Naive B cell (primary cell): Measurements from ENCODE around the gene BAG5. TPM values are rescaled to one million over a fixed set of nuclear protein-coding genes. Genes with fewer than 3 reads are reported as not detected.

Source experiments
- ATAC-seq, 2 donors: fragments of 150-1000 bp; cut with Tn5 transposase; 2 replicates each; pipeline ENCODE4 v1.10.0; 2021; ENCODE audit warnings: low read depth in 2 of 2, mild to moderate bottlenecking in 2 of 2, moderate library complexity in 2 of 2
- DNase-seq: peaks from one replicate; pipeline ENCODE4 v3.0.0; 2022
- H3K27ac Mint-ChIP-seq, 6 donors: one replicate each; pipeline ENCODE4 v1.8.0; 2020 to 2022; ENCODE audit warnings: mild to moderate bottlenecking in 6 of 6, mixed read lengths in 6 of 6, moderate library complexity in 5 of 6, inconsistent platforms in 2 of 6
- H3K27me3 Mint-ChIP-seq, 3 donors: one replicate each; pipeline ENCODE4 v1.8.0; 2021 to 2022; ENCODE audit warnings: mixed read lengths in 3 of 3, mild to moderate bottlenecking in 1 of 3
- H3K36me3 Mint-ChIP-seq, 2 donors: one replicate each; pipeline ENCODE4 v1.8.0; 2020 to 2022; ENCODE audit warnings: mixed read lengths in 2 of 2, inconsistent platforms in 1 of 2, mild to moderate bottlenecking in 1 of 2
- H3K4me1 Mint-ChIP-seq, 3 donors: one replicate each; pipeline ENCODE4 v1.8.0; 2020 to 2022; ENCODE audit warnings: mixed read lengths in 3 of 3, inconsistent platforms in 1 of 3, mild to moderate bottlenecking in 1 of 3, moderate library complexity in 1 of 3
- H3K4me3 Mint-ChIP-seq, 8 donors: one replicate each; pipeline ENCODE4 v1.8.0; 2020 to 2022; ENCODE audit warnings: mild to moderate bottlenecking in 8 of 8, mixed read lengths in 8 of 8, moderate library complexity in 8 of 8, inconsistent platforms in 2 of 8
- H3K9me3 Mint-ChIP-seq, 7 donors: one replicate each; pipeline ENCODE4 v1.8.0; 2020 to 2022; ENCODE audit warnings: mixed read lengths in 7 of 7, mild to moderate bottlenecking in 5 of 7, inconsistent platforms in 2 of 7, moderate library complexity in 1 of 7
- polyA plus RNA-seq, 6 donors: library from polyadenylated mRNA; unstranded; fragments of 300-500 nt; fragmentation: Illumina TruSeq; gene quantifications; one replicate each; pipeline ENCODE4 v1.2.3, GENCODE V29; 2021; ENCODE audit warnings: low read depth in 6 of 6

BAG5 gene
- polyA plus RNA-seq, 6 donors from 2014 or later, result 11.0 to 55.5 (median 41.9) TPM

- no peak overlapping the region for H3K27ac Mint-ChIP-seq
- peaks cover 0 to 5% (median 3%) of the 10 kb centered on the region in 3 donors for H3K4me1 Mint-ChIP-seq
- peaks cover 0 to 5% (median 0%) of the 10 kb centered on the region in 3 donors for H3K27me3 Mint-ChIP-seq
- H3K4me3 Mint-ChIP-seq, result peak overlapping the region in 1 of 8 donors; percentile 53
- DNase-seq (no peak), ATAC-seq (no peak)
- H3K9me3 Mint-ChIP-seq, result no peaks in the 10 kb centered on the region
- H3K36me3 Mint-ChIP-seq, result no peaks in the 10 kb centered on the region
Observed at GRCh38 chr14:103539056-103539825, 23.2 kb downstream of the BAG5 start.

GRCh38 chr14:103538291-103539055 lies 24.0 kb downstream of the BAG5 start:
- no peak for DNase-seq
- Mint-ChIP-seq H3K27ac (no peak overlapping the region), H3K9me3 (no peaks in the 10 kb centered on the region), H3K4me1 (peaks cover 0 to 5% (median 3%) of the 10 kb centered on the region in 3 donors), H3K4me3 (no peak overlapping the region), H3K36me3 (no peaks in the 10 kb centered on the region), H3K27me3 (peaks cover 0 to 5% (median 0%) of the 10 kb centered on the region in 3 donors)
- ATAC-seq, result peak in 1 of 2 donors; percentile 9

DNA sequence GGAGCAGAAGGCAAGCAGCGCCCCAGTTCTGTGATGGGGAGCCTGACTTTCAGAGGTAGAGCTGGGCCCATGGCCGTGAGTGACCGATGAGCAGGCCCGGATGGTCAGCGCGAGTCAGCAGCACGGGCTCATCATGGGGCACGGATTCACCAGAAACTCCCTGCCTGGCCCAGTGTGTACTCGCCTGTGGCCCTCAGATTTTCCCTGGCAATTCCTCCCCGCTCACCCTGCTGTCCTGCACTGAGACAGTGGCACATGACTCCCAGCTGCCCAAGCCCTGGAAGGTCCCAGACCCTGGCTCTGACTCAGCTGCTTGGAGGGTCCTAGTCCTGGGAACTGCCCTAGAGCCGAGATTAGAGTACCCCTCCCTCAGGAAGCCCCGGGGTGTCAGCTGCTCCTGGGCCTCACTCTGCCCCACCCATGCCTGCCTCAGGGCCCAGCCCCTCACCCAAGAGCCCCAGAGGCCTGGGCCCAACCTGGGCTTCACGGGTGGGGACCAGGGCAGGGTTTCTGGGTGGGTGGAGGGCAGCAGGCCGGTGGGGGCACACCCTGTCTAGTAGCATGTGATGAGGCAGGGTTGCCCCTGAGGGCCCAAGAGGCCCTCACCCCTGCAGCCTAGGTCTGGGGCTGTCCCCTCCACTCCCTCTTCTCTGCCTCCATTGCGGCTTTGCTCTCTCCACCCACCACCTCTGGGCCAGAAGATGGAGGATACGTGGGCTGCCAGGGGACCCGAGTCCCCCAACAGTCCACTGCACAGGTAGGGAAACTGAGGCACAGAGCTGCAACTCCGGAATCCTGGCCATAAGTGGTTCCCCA lies 25.1 kb downstream of the BAG5 start:
- Mint-ChIP-seq H3K27me3 (peaks cover 0 to 5% (median 0%) of the 10 kb centered on the region in 3 donors), H3K4me3 (no peak overlapping the region), H3K9me3 (no peaks in the 10 kb centered on the region), H3K36me3 (no peaks in the 10 kb centered on the region), H3K27ac (peak overlapping the region in 2 of 6 donors; percentile 7 to 65), H3K4me1 (peaks cover 0 to 5% (median 3%) of the 10 kb centered on the region in 3 donors)
- DNase-seq, result no peak
- ATAC-seq, result no peak

GRCh38 chr14:103536693-103537092 lies 25.8 kb downstream of the BAG5 start:
- H3K27ac Mint-ChIP-seq, result peak overlapping the region in 2 of 6 donors; percentile 52 to 65
- no peaks in the 10 kb centered on the region for H3K36me3 Mint-ChIP-seq
- peaks cover under 1 to 10% (median 7%) of the 10 kb centered on the region in 3 donors for H3K4me1 Mint-ChIP-seq
- ATAC-seq (no peak), DNase-seq (no peak)
- H3K9me3 Mint-ChIP-seq, result no peaks in the 10 kb centered on the region
- no peak overlapping the region for H3K4me3 Mint-ChIP-seq
- peaks cover 0 to 5% (median 0%) of the 10 kb centered on the region in 3 donors for H3K27me3 Mint-ChIP-seq

DNA sequence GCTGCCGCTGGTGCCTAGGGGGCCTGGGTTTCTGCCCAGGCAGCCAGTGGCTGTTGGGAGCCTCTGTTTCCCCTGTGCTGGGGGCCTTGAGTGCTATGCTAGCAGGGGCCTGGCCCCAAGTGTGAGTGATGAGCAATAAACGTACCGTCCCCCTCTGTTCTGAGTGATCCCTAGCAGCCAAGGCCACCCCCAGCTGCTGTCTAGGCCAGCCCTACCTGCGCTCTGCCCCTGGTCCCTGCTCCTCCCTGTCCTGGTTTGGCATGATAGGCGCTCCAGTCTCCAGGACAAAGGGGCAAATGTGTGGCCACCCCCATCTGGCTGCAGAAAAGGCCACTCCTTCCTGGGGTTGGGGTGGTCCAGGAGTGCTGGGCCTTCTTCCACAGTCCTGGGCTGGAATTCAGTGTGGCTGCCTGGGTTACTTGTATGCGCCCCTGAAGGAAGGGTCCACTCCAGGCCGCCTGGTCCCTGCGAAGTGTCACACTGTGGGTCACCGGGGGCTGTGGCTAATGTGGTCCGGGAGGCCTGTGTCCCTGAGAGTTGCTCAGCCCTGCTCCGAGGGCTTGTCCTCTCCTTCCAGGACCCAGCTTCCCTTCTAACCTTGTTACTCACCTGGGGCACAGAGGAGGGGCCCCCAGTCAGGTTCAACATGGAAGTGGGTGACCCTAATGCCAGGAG lies 26.4 kb downstream of the BAG5 start:
- Mint-ChIP-seq H3K27ac (no peak overlapping the region), H3K9me3 (no peaks in the 10 kb centered on the region), H3K36me3 (no peaks in the 10 kb centered on the region), H3K4me1 (peaks cover 7 to 17% (median 14%) of the 10 kb centered on the region in 3 donors), H3K4me3 (peak overlapping the region in 1 of 8 donors; percentile 35), H3K27me3 (peaks cover 0 to 5% (median 0%) of the 10 kb centered on the region in 3 donors)
- DNase-seq, result no peak
- no peak for ATAC-seq

- Mint-ChIP-seq H3K4me3 (no peak overlapping the region), H3K9me3 (no peaks in the 10 kb centered on the region), H3K27me3 (peaks cover 0 to 5% (median 0%) of the 10 kb centered on the region in 3 donors), H3K27ac (peak overlapping the region in 1 of 6 donors; percentile 37), H3K4me1 (peaks cover 11 to 24% (median 18%) of the 10 kb centered on the region in 3 donors), H3K36me3 (no peaks in the 10 kb centered on the region)
- ATAC-seq (no peak), DNase-seq (no peak)
Observed at GRCh38 chr14:103535081-103535890, 27.2 kb downstream of the BAG5 start.

- peaks cover 18 to 30% (median 24%) of the 10 kb centered on the region in 3 donors for H3K4me1 Mint-ChIP-seq
- no peak for ATAC-seq
- H3K27ac Mint-ChIP-seq, result no peak overlapping the region
- no peaks in the 10 kb centered on the region for H3K36me3 Mint-ChIP-seq
- H3K4me3 Mint-ChIP-seq, result no peak overlapping the region
- DNase-seq, result no peak
- peaks cover 0 to 5% (median 0%) of the 10 kb centered on the region in 3 donors for H3K27me3 Mint-ChIP-seq
- H3K9me3 Mint-ChIP-seq, result no peaks in the 10 kb centered on the region
Observed at GRCh38 chr14:103534576-103535061, 27.8 kb downstream of the BAG5 start.

GRCh38 chr14:103533999-103534575 lies 28.4 kb downstream of the BAG5 start:
- DNase-seq (no peak), ATAC-seq (no peak)
- peaks cover 20 to 30% (median 24%) of the 10 kb centered on the region in 3 donors for H3K4me1 Mint-ChIP-seq
- H3K27ac Mint-ChIP-seq, result no peak overlapping the region
- H3K4me3 Mint-ChIP-seq, result no peak overlapping the region
- no peaks in the 10 kb centered on the region for H3K27me3 Mint-ChIP-seq
- no peaks in the 10 kb centered on the region for H3K36me3 Mint-ChIP-seq
- H3K9me3 Mint-ChIP-seq, result no peaks in the 10 kb centered on the region

DNA sequence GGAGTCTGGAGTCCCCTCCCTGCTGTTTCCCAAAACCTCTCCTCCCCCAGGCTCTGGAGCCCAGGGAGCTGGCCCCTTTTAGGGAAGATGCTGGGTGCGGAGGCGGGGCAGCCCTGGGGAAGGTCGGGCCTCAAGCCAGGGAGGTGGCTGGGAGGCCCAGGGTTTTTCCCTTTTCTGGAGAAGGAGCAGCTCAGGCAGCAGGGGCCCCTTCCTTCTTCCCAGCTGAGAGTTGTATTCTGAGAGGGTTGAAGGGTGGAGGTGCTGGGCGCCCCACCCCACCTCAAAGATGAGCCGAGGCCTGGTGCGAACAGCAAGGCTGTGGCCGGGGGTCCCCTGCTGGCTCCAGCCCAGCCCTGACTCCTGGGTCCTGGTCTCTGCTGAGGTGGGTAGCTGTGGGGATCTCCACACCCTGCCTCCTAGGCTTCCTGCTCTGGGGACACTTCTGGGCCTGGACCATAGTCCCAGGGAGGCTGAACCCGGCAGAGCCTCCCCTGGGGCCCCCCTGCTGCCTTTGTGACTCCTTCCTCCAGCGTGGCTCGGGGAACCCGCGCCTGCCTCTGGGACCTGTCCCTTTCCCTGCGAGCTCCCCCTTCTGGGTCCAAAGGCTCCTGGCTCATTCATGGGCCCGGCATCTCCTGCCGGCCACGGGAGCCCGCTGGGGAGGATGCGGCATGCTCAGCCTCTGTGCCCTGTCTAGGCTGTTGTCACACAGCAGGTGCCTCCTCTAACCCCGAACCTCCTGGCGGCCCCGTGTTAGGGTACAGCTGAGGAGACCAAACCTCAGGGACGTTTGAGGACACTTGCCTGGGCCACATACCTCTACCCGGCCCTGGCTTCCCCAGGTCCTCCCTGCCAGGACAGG lies 29.1 kb downstream of the BAG5 start:
- H3K27me3 Mint-ChIP-seq, result no peaks in the 10 kb centered on the region
- no peak overlapping the region for H3K4me3 Mint-ChIP-seq
- peaks cover 23 to 35% (median 27%) of the 10 kb centered on the region in 3 donors for H3K4me1 Mint-ChIP-seq
- ATAC-seq, result no peak
- no peaks in the 10 kb centered on the region for H3K9me3 Mint-ChIP-seq
- no peak overlapping the region for H3K27ac Mint-ChIP-seq
- DNase-seq, result no peak
- H3K36me3 Mint-ChIP-seq, result no peaks in the 10 kb centered on the region

- DNase-seq (no peak), ATAC-seq (no peak)
- Mint-ChIP-seq H3K4me3 (peak overlapping the region in 4 of 8 donors; percentile 28 to 73 (median 50)), H3K4me1 (peaks cover 30 to 43% (median 34%) of the 10 kb centered on the region in 3 donors), H3K27me3 (no peaks in the 10 kb centered on the region), H3K27ac (no peak overlapping the region), H3K9me3 (no peaks in the 10 kb centered on the region), H3K36me3 (no peaks in the 10 kb centered on the region)
Observed at GRCh38 chr14:103532216-103533136, 30.0 kb downstream of the BAG5 start.
